ENCODE measurements around the gene NEO1.

- TF ChIP-seq CTCF (IDR thresholded peaks at IDR 0.05; ENCODE audit: poor library complexity) (no peak), EZH2phosphoT487 (IDR thresholded peaks at IDR 0.05; ENCODE audit: low read depth, severe bottlenecking, unreplicated experiment) (no peak)
Observed at GRCh38 chr15:73048624-73049295, 3.5 kb upstream of the NEO1 start.

Data from hepatocyte (in vitro differentiated cells).